OCI-LY7 (cell line): ENCODE results near the gene SLC25A3.

Experiments used
- EZH2phosphoT487 ChIP-seq: fragments of 200-600 bp; sonication (generic); IDR thresholded peaks from 2 replicates; pipeline ENCODE4 v1.6.1; 2018; ENCODE audit warnings: low read depth, borderline replicate concordance, mild to moderate bottlenecking, mixed run types, antibody characterized with exemption, low read length, moderate library complexity, mixed read lengths
- TF ChIP-seq, protein P1 (sequence below): fragments of 200-600 bp; sonication (generic); conservative IDR thresholded peaks from 2 replicates; pipeline ENCODE4 v1.5.1; 2014; ENCODE audit warnings: mild to moderate bottlenecking, antibody characterized with exemption, low read length, moderate library complexity, mixed read lengths

- TF ChIP-seq EZH2phosphoT487, result no peak
- TF ChIP-seq, protein P1, sequence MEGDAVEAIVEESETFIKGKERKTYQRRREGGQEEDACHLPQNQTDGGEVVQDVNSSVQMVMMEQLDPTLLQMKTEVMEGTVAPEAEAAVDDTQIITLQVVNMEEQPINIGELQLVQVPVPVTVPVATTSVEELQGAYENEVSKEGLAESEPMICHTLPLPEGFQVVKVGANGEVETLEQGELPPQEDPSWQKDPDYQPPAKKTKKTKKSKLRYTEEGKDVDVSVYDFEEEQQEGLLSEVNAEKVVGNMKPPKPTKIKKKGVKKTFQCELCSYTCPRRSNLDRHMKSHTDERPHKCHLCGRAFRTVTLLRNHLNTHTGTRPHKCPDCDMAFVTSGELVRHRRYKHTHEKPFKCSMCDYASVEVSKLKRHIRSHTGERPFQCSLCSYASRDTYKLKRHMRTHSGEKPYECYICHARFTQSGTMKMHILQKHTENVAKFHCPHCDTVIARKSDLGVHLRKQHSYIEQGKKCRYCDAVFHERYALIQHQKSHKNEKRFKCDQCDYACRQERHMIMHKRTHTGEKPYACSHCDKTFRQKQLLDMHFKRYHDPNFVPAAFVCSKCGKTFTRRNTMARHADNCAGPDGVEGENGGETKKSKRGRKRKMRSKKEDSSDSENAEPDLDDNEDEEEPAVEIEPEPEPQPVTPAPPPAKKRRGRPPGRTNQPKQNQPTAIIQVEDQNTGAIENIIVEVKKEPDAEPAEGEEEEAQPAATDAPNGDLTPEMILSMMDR, result no peak
These were observed 57.8 kb downstream of the SLC25A3 start for GRCh38 chr12:98651328-98651727.
